Fibroblast of lung (primary cell): Measurements from ENCODE around the gene PGC. TPM values are rescaled to one million over a fixed set of nuclear protein-coding genes. Genes with fewer than 3 reads are reported as not detected.

Experiments used
- DNase-seq, 2 donors: peaks; one replicate each; pipeline versions ENCODE4 v3.0.0 to v3.0.0-alpha.2; 2010; ENCODE audit warnings: low read depth in 2 of 2
- H2AFZ ChIP-seq: 2 replicates; pipeline ENCODE4 v1.5.1; 2012; ENCODE audit warnings: low read length, control low read depth, inconsistent platforms
- H3K27ac ChIP-seq: 2 replicates; pipeline ENCODE4 v1.5.1; 2011; ENCODE audit warnings: low read length, control low read depth; ENCODE audit not compliant: insufficient read depth
- H3K27me3 ChIP-seq: 2 replicates; pipeline ENCODE4 v1.5.1; 2011; ENCODE audit warnings: mild to moderate bottlenecking, low read length; ENCODE audit not compliant: control insufficient read depth, insufficient read depth
- H3K36me3 ChIP-seq: 2 replicates; pipeline ENCODE4 v1.5.1; 2011; ENCODE audit warnings: low read length; ENCODE audit not compliant: control insufficient read depth, insufficient read depth
- H3K4me1 ChIP-seq: 2 replicates; pipeline ENCODE4 v1.5.1; 2011; ENCODE audit warnings: low read length; ENCODE audit not compliant: control insufficient read depth, insufficient read depth; ENCODE audit errors: extremely low read depth
- H3K4me2 ChIP-seq: 2 replicates; pipeline ENCODE4 v1.5.1; 2011; ENCODE audit warnings: low read length, control low read depth; ENCODE audit not compliant: insufficient read depth; ENCODE audit errors: extremely low read depth
- H3K4me3 ChIP-seq, 4 experiments: fragments of 200-600 bp in 1 of 4; sonication (generic) in 1 of 4; replicated peaks in 1 of 4; 2 replicates each; pipeline ENCODE4 v1.5.1; 2011 to 2016; ENCODE audit warnings: low read length in 4 of 4, low read depth in 3 of 4, mild to moderate bottlenecking in 3 of 4, control low read depth in 2 of 4, inconsistent platforms in 1 of 4, mixed read lengths in 1 of 4; ENCODE audit not compliant: insufficient read depth in 1 of 4; ENCODE audit errors: control extremely low read depth in 1 of 4
- H3K79me2 ChIP-seq: 2 replicates; pipeline ENCODE4 v1.5.1; 2012; ENCODE audit warnings: mild to moderate bottlenecking, low read length, inconsistent platforms; ENCODE audit not compliant: control insufficient read depth, insufficient read depth
- H3K9ac ChIP-seq: 2 replicates; pipeline ENCODE4 v1.5.1; 2011; ENCODE audit warnings: mild to moderate bottlenecking, low read length, control low read depth; ENCODE audit not compliant: insufficient read depth
- H3K9me3 ChIP-seq: 2 replicates; pipeline ENCODE4 v1.5.1; 2012; ENCODE audit warnings: low read depth, low read length; ENCODE audit not compliant: control insufficient read depth, insufficient read depth
- H4K20me1 ChIP-seq: 2 replicates; pipeline ENCODE4 v1.5.1; 2011; ENCODE audit warnings: low read length; ENCODE audit not compliant: control insufficient read depth, insufficient read depth; ENCODE audit errors: extremely low read depth
- EZH2 ChIP-seq: IDR thresholded peaks from 2 replicates; pipeline ENCODE4 v1.5.1; 2012; ENCODE audit warnings: low read length, control low read depth, mild to moderate bottlenecking; ENCODE audit errors: missing control alignments
- polyA plus RNA-seq, 2 donors: library from polyadenylated mRNA; depleted of rRNA in 1 of 2; stranded (reverse) in 1 of 2; unstranded in 1 of 2; fragments of >200 nt; gene quantifications; 2 replicates each; pipeline ENCODE4 v1.2.1, GENCODE V29; 2011 to 2012; ENCODE audit warnings: missing spikeins in 1 of 2
- total RNA-seq: library from RNA; depleted of rRNA; stranded (reverse); fragments of >200 nt; gene quantifications from 2 replicates; pipeline ENCODE4 v1.2.1, GENCODE V29; 2014
- TF ChIP-seq, protein P1 (sequence below), 2 donors: IDR thresholded peaks in 1 of 2; conservative IDR thresholded peaks in 1 of 2; 1 replicate in 1 of 2; 2 replicates in 1 of 2; pipeline ENCODE4 v1.5.1; 2011 to 2012; ENCODE audit warnings: low read length in 2 of 2, control low read depth in 1 of 2, inconsistent platforms in 1 of 2, low read depth in 1 of 2, mild to moderate bottlenecking in 1 of 2

Gene PGC
- total and polyA plus RNA-seq, 2 donors (not counting 1 experiment from before 2014, with no cell fraction given) = not detected

GRCh38 chr6:41783106-41783780, 36.0 kb upstream of the PGC start:
- no peak for TF ChIP-seq EZH2
- TF ChIP-seq, protein P1, sequence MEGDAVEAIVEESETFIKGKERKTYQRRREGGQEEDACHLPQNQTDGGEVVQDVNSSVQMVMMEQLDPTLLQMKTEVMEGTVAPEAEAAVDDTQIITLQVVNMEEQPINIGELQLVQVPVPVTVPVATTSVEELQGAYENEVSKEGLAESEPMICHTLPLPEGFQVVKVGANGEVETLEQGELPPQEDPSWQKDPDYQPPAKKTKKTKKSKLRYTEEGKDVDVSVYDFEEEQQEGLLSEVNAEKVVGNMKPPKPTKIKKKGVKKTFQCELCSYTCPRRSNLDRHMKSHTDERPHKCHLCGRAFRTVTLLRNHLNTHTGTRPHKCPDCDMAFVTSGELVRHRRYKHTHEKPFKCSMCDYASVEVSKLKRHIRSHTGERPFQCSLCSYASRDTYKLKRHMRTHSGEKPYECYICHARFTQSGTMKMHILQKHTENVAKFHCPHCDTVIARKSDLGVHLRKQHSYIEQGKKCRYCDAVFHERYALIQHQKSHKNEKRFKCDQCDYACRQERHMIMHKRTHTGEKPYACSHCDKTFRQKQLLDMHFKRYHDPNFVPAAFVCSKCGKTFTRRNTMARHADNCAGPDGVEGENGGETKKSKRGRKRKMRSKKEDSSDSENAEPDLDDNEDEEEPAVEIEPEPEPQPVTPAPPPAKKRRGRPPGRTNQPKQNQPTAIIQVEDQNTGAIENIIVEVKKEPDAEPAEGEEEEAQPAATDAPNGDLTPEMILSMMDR (conservative IDR thresholded peaks at IDR 0.05 in 1 of 2, IDR thresholded peaks at IDR 0.05 in 1 of 2; ENCODE audit: low read depth in 1 of 2, low read length in 2 of 2) = no peak
- peaks cover 4% of the 10 kb centered on the region for H3K79me2 ChIP-seq
- DNase-seq = no peak
- no peak overlapping the region for H3K4me2 ChIP-seq
- H3K4me3 ChIP-seq = no peak overlapping the region
- H3K27me3 ChIP-seq = no peaks in the 10 kb centered on the region
- H3K9ac ChIP-seq = no peak overlapping the region
- H4K20me1 ChIP-seq = no peaks in the 10 kb centered on the region
- no peaks in the 10 kb centered on the region for H3K36me3 ChIP-seq
- no peaks in the 10 kb centered on the region for H3K9me3 ChIP-seq
- H3K4me1 ChIP-seq = peaks cover 7% of the 10 kb centered on the region
- H3K27ac ChIP-seq = no peak overlapping the region
- H2AFZ ChIP-seq = no peak overlapping the region

DNA sequence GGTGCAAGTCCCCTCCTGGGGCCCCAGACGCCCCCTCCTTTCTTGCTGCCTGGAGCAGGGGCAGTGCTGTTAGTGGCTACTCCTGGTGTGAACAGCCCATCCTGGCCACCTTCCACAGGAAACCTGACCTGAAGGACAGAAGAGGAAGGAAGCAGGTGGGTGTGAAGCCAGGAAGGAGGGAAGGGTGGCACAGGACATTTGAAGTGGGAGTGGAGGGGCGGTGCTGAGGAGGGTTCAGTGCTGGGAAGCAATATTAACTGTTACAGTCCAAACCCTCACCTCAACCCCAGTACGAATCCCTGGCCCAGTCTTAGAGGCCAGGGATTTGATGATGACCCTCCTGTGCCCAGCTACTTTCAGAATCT, 34.2 kb upstream of the PGC start:
- H2AFZ ChIP-seq = no peak overlapping the region
- H3K27ac ChIP-seq = no peak overlapping the region
- no peaks in the 10 kb centered on the region for H3K9me3 ChIP-seq
- H3K9ac ChIP-seq = no peak overlapping the region
- H4K20me1 ChIP-seq = no peaks in the 10 kb centered on the region
- peaks cover 7% of the 10 kb centered on the region for H3K4me1 ChIP-seq
- H3K36me3 ChIP-seq = peaks cover 3% of the 10 kb centered on the region
- TF ChIP-seq, protein P1 (conservative IDR thresholded peaks at IDR 0.05 in 1 of 2, IDR thresholded peaks at IDR 0.05 in 1 of 2; ENCODE audit: low read depth in 1 of 2, low read length in 2 of 2) = no peak
- no peak for TF ChIP-seq EZH2
- DNase-seq = no peak
- peak overlapping the region in 3 of 4 experiments; percentile 18 to 73 (median 50) for H3K4me3 ChIP-seq
- H3K79me2 ChIP-seq = no peaks in the 10 kb centered on the region
- H3K27me3 ChIP-seq = no peaks in the 10 kb centered on the region
- H3K4me2 ChIP-seq = peak overlapping the region; percentile 61

- peak within 1 kb of the TSS; percentile 61 to 73 (median 64) for H3K4me3 ChIP-seq
- TF ChIP-seq, protein P1 (conservative IDR thresholded peaks at IDR 0.05 in 1 of 2, IDR thresholded peaks at IDR 0.05 in 1 of 2; ENCODE audit: low read depth in 1 of 2, low read length in 2 of 2) = no peak
- no peak for TF ChIP-seq EZH2
- H3K27me3 ChIP-seq = no peaks in the 10 kb centered on the region
- no peaks in the 10 kb centered on the region for H4K20me1 ChIP-seq
- H3K79me2 ChIP-seq = no peaks in the 10 kb centered on the region
- peak within 1 kb of the TSS; percentile 78 for H2AFZ ChIP-seq
- no peak for DNase-seq
- peaks cover 3% of the 10 kb centered on the region for H3K36me3 ChIP-seq
- no peaks in the 10 kb centered on the region for H3K9me3 ChIP-seq
- H3K4me2 ChIP-seq = peak within 1 kb of the TSS; percentile 79
- H3K27ac ChIP-seq = no peak within 1 kb of the TSS
- peaks cover 5% of the 10 kb centered on the region for H3K4me1 ChIP-seq
- H3K9ac ChIP-seq = peak within 1 kb of the TSS; percentile 44
These were observed 33.6 kb upstream of the PGC start, which contains the start of gene PRICKLE4 for GRCh38 chr6:41780551-41781365. PRICKLE4 (plus strand) TSS chr6:41780782; CDS start chr6:41783474, 2,692 bp downstream.
